Measurements from ENCODE around the gene RGP1.

GRCh38 chr9:35731415-35732184, 17.5 kb upstream of the RGP1 start:
- TF ChIP-seq POLR2A (IDR thresholded peaks at IDR 0.05; ENCODE audit: extremely low read depth, insufficient read length): no peak
- no peak for TF ChIP-seq CTCF (IDR thresholded peaks at IDR 0.05; ENCODE audit: low read depth, low read length)
- TF ChIP-seq MYC (IDR thresholded peaks at IDR 0.05; ENCODE audit: low read depth, low read length): no peak

All from NB4 (cell line).